ENCODE data around the gene DHRSX. TPM values are rescaled to one million over a fixed set of nuclear protein-coding genes. Genes with fewer than 3 reads are reported as not detected.
"Not testable (repeated sequence)": the region's sequence is repeated elsewhere in the genome, so short reads cannot be mapped to it uniquely, and the experiment has no call there.

Gene DHRSX
- total and polyA plus RNA-seq, 11 donors = 14.6 to 36.1 (median 24.1) TPM

GRCh38 chrX:2458309-2458708 lies 42.5 kb downstream of the DHRSX start:
- Histone ChIP-seq H3K36me3 (no peaks in the 10 kb centered on the region), H3K4me1 (peaks cover 0 to 14% (median 0%) of the 10 kb centered on the region in 12 donors), H3K27me3 (no peaks in the 10 kb centered on the region), H3K27ac (no peak overlapping the region), H3K4me3 (no peak overlapping the region), H3K9me3 (no peaks in the 10 kb centered on the region)
- intact Hi-C loops (cut with DNase I) = no loop called here
- DNase-seq (no peak), ATAC-seq (no peak)
- TF ChIP-seq CTCF (IDR thresholded peaks at IDR 0.05) = no peak
- no peak for TF ChIP-seq POLR2A (IDR thresholded peaks at IDR 0.05)
- 88 to 99% (median 94%) methylated on average over 6 of the region's 6 CpGs for WGBS, 4 donors

GRCh38 chrX:2457289-2458133 lies 43.3 kb downstream of the DHRSX start:
- Histone ChIP-seq H3K36me3 (peaks cover 0 to 4% (median 0%) of the 10 kb centered on the region in 9 donors), H3K4me3 (no peak overlapping the region), H3K4me1 (peaks cover 0 to 10% (median 0%) of the 10 kb centered on the region in 12 donors), H3K27me3 (no peaks in the 10 kb centered on the region), H3K9me3 (no peaks in the 10 kb centered on the region), H3K27ac (no peak overlapping the region)
- TF ChIP-seq POLR2A (IDR thresholded peaks at IDR 0.05) (no peak), CTCF (IDR thresholded peaks at IDR 0.05) (no peak)
- intact Hi-C loops (cut with DNase I) = no loop called here
- 86 to 94% (median 93%) methylated on average over 24 to 26 of the region's 26 CpGs for WGBS, 4 donors
- ATAC-seq = no peak
- DNase-seq = no peak

GRCh38 chrX:2456091-2456490 lies 44.7 kb downstream of the DHRSX start:
- H3K9me3 ChIP-seq; H3K27me3 ChIP-seq; intact Hi-C loops (cut with DNase I); DNase-seq; H3K4me3 ChIP-seq; H3K27ac ChIP-seq; H3K36me3 ChIP-seq; ATAC-seq; H3K4me1 ChIP-seq: not testable (repeated sequence)
- 95 to 96% (median 95%) methylated on average over 8 of the region's 8 CpGs for WGBS, 4 donors

GRCh38 chrX:2454620-2455019 lies 46.2 kb downstream of the DHRSX start:
- ATAC-seq; H3K27ac ChIP-seq; H3K27me3 ChIP-seq; H3K4me1 ChIP-seq; intact Hi-C loops (cut with DNase I); H3K36me3 ChIP-seq; H3K9me3 ChIP-seq; H3K4me3 ChIP-seq; DNase-seq: not testable (repeated sequence)
- WGBS, 4 donors = 93 to 99% (median 95%) methylated on average over 9 of the region's 9 CpGs

GRCh38 chrX:2452799-2453198 lies 48.0 kb downstream of the DHRSX start:
- no peaks in the 10 kb centered on the region for H3K27me3 ChIP-seq
- TF ChIP-seq POLR2A (IDR thresholded peaks at IDR 0.05) (no peak), CTCF (IDR thresholded peaks at IDR 0.05) (no peak)

More at GRCh38 chrX:2452799-2453198, 48.0 kb downstream of the DHRSX start:
- Histone ChIP-seq H3K36me3 (peaks cover 0 to 5% (median 0%) of the 10 kb centered on the region in 9 donors), H3K9me3 (no peaks in the 10 kb centered on the region), H3K27ac (no peak overlapping the region), H3K4me3 (no peak overlapping the region), H3K4me1 (peaks cover 0 to 7% (median 0%) of the 10 kb centered on the region in 12 donors)
- WGBS, 4 donors = 94 to 96% (median 96%) methylated on average over 4 of the region's 4 CpGs
- ATAC-seq = no peak
- no peak for DNase-seq
- intact Hi-C loops (cut with DNase I) = no loop called here

Measured in heart left ventricle (tissue), 16 donors.